Dendritic cell treated with granulocyte-macrophage colony-stimulating factor and Interleukin-4, amounts not matched to agents 40 ng/mL and 50 ng/mL, for 4 days (primary cell): ENCODE data around the gene BABAM2.

ENCODE experiments used
- H3K27ac Mint-ChIP-seq: one replicate; pipeline ENCODE4 v1.8.0; 2022; ENCODE audit warnings: mild to moderate bottlenecking, mixed read lengths
- H3K27me3 Mint-ChIP-seq: one replicate; pipeline ENCODE4 v1.8.0; 2022; ENCODE audit warnings: mild to moderate bottlenecking, mixed read lengths
- H3K36me3 Mint-ChIP-seq: one replicate; pipeline ENCODE4 v1.8.0; 2022; ENCODE audit warnings: low read depth, mixed read lengths
- H3K4me1 Mint-ChIP-seq: one replicate; pipeline ENCODE4 v1.8.0; 2022; ENCODE audit warnings: low read depth, mixed read lengths
- H3K4me3 Mint-ChIP-seq: one replicate; pipeline ENCODE4 v1.8.0; 2022; ENCODE audit warnings: mild to moderate bottlenecking, moderate library complexity, mixed read lengths
- H3K9me3 Mint-ChIP-seq: one replicate; pipeline ENCODE4 v1.8.0; 2022; ENCODE audit warnings: mixed read lengths
- intact Hi-C: fragments of 100-400 bp; cut with micrococcal nuclease; formaldehyde crosslinking; loops from one replicate; pipeline ENCODE4 v1.15.0; 2022

BABAM2 gene

GRCh38 chr2:28357948-28358667 lies 467.6 kb downstream of the BABAM2 start:
- Mint-ChIP-seq H3K27me3 (peaks cover 51% of the 10 kb centered on the region), H3K27ac (peak overlapping the region; percentile 75), H3K4me3 (no peak overlapping the region), H3K4me1 (peaks cover 67% of the 10 kb centered on the region), H3K9me3 (no peaks in the 10 kb centered on the region), H3K36me3 (no peaks in the 10 kb centered on the region)
- intact Hi-C loops, result loop anchor here (2.0 kb wide), 1 partner anchor 15 kb away; no protein-coding TSS in a partner anchor

- Mint-ChIP-seq H3K27me3 (peaks cover 57% of the 10 kb centered on the region), H3K4me3 (no peak overlapping the region), H3K9me3 (no peaks in the 10 kb centered on the region), H3K36me3 (no peaks in the 10 kb centered on the region), H3K27ac (peak overlapping the region; percentile 75), H3K4me1 (peaks cover 73% of the 10 kb centered on the region)
- intact Hi-C loops, result loop anchor here (1.0 to 2.0 kb wide), 2 partner anchors 16 to 32 kb away; no protein-coding TSS in a partner anchor
Measured at GRCh38 chr2:28358668-28359201, 468.2 kb downstream of the BABAM2 start.

DNA sequence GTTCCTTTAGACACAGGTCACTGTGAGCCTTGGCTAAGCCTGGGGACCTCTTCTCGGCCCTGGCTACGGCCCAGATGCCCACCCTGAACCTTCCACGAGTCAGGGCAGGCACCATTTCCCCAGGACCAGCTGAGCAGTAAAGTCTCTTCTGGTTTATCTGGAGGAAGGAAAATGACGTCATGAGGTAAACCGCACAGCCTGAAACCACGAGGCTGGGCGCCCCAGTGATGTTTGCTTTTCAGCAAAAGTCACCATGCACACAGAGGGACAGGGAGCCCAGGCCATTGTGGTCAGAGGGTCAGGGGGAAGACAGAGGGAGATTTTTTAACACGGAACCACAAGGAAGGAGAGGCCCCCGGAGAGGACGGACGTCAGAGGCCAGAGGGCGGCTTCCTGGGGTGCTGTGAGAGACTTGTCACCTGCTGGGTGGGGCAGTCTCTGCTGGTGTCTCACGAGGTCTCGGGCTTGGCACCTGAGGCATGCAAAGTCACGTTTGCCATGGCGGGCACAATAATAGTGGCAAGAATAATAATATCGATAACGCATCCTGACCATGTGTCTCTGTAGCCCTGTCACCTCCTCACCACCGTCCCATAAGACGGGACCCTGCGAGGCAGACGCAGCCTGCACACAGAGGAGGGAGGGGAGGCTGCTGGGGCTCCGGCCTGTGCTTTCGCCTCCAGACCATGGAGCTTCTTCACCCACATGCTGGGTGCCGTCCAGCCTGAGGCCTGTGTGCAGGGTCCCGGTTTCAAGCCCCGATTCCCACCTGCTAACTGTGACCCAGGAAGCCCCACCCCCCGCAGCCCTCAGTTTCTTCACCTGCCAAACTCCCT lies 468.9 kb downstream of the BABAM2 start:
- Mint-ChIP-seq H3K4me1 (peaks cover 79% of the 10 kb centered on the region), H3K27ac (peak overlapping the region; percentile 75), H3K9me3 (no peaks in the 10 kb centered on the region), H3K36me3 (no peaks in the 10 kb centered on the region), H3K4me3 (peak overlapping the region; percentile 18), H3K27me3 (peaks cover 59% of the 10 kb centered on the region)
- intact Hi-C loops, result loop anchor here (1.0 to 2.0 kb wide), 2 partner anchors 17 to 31 kb away; no protein-coding TSS in a partner anchor

DNA sequence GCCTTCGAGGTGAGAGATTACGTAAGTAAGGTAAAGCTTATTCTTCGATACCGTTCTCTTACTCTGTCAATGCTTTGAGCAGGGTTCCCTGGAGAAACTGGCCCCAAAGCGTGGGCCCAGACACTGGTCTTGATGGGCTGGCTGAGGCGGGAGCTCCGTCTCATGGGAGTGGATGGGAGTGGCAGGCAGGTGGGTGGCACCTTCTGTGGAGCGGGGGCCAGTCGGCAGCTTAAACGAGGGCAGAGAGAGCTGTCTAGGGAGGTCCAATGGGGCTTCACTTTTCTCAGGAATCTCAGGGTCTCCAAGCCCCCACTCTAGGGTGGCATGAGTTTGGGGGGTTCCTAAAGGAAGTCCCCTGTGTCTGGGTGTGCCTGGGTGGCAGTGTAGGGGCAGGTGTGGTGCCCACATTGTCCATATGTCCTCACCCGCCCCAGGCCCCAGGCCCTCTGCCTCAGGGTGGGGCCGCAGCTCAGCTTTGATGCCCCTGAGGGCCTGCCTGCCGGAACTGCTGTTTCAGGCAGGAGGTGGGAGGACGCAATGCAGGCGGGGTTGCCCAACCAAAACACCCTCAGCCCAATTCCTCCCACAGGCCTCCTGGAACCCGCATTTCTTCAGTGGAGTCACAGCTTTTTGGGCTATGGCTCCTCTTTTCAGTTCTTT lies 469.7 kb downstream of the BABAM2 start:
- Mint-ChIP-seq H3K4me1 (peaks cover 77% of the 10 kb centered on the region), H3K4me3 (no peak overlapping the region), H3K36me3 (no peaks in the 10 kb centered on the region), H3K27ac (peak overlapping the region; percentile 75), H3K27me3 (peaks cover 61% of the 10 kb centered on the region), H3K9me3 (no peaks in the 10 kb centered on the region)
- intact Hi-C loops, result no loop called here

GRCh38 chr2:28360718-28361293 lies 470.3 kb downstream of the BABAM2 start:
- H3K4me3 Mint-ChIP-seq, result no peak overlapping the region
- H3K27me3 Mint-ChIP-seq, result peaks cover 59% of the 10 kb centered on the region
- H3K9me3 Mint-ChIP-seq, result no peaks in the 10 kb centered on the region
- peaks cover 74% of the 10 kb centered on the region for H3K4me1 Mint-ChIP-seq
- H3K27ac Mint-ChIP-seq, result peak overlapping the region; percentile 75
- no peaks in the 10 kb centered on the region for H3K36me3 Mint-ChIP-seq
- intact Hi-C loops, result no loop called here

DNA sequence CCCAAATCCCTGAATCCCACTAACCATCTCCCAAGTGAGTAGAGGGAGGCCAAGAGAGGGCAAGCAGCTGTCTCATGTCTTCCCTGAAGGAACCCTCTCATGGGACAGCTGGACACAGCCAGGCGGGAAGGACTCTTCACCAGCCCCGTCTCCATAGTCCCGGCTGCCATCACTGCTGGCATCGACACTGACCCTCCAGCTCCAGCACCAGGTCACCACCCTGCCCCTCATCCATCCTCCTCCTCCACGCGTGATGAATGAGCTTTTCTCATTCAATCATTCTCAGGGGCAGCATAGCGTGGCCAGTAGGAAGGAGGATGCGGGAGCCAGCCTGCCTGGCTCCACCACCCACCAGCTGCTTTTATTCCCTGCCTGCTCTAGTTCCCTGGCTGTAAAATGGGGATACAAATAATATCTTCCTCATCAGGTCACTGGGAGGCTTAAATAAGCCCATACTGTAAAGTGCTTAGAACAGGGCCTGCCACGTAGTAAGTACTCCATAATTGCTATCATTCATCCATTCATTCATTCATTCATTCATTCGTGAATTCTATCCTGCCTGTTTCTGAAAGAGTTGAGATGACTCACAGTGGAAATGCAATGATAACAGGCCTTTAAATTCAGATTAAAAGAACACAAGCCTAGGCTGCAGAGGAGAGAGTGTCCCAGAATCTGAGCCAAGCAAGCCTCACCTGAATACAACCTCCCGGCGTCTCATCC lies 471.6 kb downstream of the BABAM2 start:
- H3K9me3 Mint-ChIP-seq, result no peaks in the 10 kb centered on the region
- intact Hi-C loops, result no loop called here
- no peaks in the 10 kb centered on the region for H3K36me3 Mint-ChIP-seq
- no peak overlapping the region for H3K27ac Mint-ChIP-seq
- H3K4me3 Mint-ChIP-seq, result no peak overlapping the region
- H3K27me3 Mint-ChIP-seq, result peaks cover 54% of the 10 kb centered on the region
- peaks cover 79% of the 10 kb centered on the region for H3K4me1 Mint-ChIP-seq

DNA sequence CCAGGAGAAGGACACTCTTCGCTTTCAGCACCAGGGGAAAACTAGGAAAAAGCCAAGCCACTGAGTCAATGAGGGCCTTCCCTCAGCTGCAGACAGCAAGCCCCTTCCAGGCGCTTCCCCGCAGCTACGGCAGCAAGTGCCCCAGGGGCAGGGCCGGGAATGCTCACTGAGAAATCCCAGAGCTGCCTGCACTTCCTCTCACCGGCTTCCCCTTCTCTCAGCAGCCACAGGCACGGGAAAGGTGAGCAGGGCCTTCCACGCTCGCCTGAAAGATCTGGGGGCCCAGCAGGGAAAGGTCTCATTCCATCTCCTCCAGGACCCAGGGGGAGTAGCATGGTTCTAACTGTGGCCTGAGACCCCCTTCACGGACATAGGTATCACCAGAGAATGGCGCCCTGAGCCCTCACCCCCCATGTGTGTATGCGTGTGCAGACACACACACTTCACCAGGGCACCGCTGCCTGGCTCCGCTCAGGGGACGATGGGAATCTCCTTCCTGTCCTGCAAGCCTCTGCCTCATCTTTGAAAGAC lies 472.5 kb downstream of the BABAM2 start:
- intact Hi-C loops, result no loop called here

GRCh38 chr2:28363686-28364280 lies 473.3 kb downstream of the BABAM2 start:
- intact Hi-C loops, result no loop called here
- no peak overlapping the region for H3K4me3 Mint-ChIP-seq
- peaks cover 52% of the 10 kb centered on the region for H3K27me3 Mint-ChIP-seq
- H3K9me3 Mint-ChIP-seq, result no peaks in the 10 kb centered on the region
- no peaks in the 10 kb centered on the region for H3K36me3 Mint-ChIP-seq
- H3K27ac Mint-ChIP-seq, result no peak overlapping the region
- peaks cover 80% of the 10 kb centered on the region for H3K4me1 Mint-ChIP-seq

More for the DNA sequence above, 472.5 kb downstream of the BABAM2 start:
- H3K4me3 Mint-ChIP-seq, result no peak overlapping the region
- H3K9me3 Mint-ChIP-seq, result no peaks in the 10 kb centered on the region
- peaks cover 83% of the 10 kb centered on the region for H3K4me1 Mint-ChIP-seq
- peaks cover 56% of the 10 kb centered on the region for H3K27me3 Mint-ChIP-seq
- H3K36me3 Mint-ChIP-seq, result no peaks in the 10 kb centered on the region
- no peak overlapping the region for H3K27ac Mint-ChIP-seq

DNA sequence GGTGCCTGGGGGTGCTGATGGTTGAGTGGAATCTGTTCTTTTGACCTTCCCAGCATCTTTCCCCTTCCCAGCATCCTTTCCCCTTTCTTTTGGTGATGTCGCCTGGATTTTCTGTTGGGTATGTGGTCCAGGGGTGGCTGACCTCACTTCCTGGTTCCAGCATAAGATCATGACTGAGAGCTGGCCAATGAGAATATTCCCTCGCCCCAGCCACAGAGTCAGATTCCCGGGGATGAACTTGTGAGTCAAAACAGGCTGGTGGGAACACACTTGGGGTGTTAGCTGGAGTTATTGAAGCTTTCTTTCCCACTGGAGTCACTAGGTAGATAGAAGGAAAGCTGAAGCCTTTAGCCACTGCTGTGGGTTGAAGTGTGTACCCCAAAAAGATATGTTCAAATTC lies 474.1 kb downstream of the BABAM2 start:
- no peaks in the 10 kb centered on the region for H3K9me3 Mint-ChIP-seq
- H3K36me3 Mint-ChIP-seq, result no peaks in the 10 kb centered on the region
- H3K4me3 Mint-ChIP-seq, result no peak overlapping the region
- peaks cover 50% of the 10 kb centered on the region for H3K27me3 Mint-ChIP-seq
- intact Hi-C loops, result no loop called here
- H3K4me1 Mint-ChIP-seq, result peaks cover 79% of the 10 kb centered on the region
- H3K27ac Mint-ChIP-seq, result no peak overlapping the region

DNA sequence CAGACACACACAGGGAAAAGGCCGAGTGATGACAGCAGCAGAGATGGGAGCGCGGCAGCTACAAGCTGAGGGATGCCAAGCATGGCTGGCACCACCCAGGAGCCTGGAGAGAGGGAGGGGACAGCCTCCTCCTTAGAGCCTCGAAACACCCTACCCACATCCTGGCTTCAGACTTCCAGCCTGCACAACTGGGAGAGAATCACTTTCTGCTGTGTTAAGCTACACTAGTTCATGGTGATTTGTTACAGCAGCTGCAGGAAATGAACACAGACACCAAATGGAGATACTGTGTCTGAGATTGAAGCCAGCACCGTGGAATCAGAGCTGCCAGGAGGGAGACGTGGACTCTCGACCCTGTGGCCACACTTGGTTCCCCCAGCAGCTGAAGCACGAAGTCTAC lies 474.6 kb downstream of the BABAM2 start:
- H3K4me3 Mint-ChIP-seq, result no peak overlapping the region
- H3K4me1 Mint-ChIP-seq, result peaks cover 74% of the 10 kb centered on the region
- no peak overlapping the region for H3K27ac Mint-ChIP-seq
- intact Hi-C loops, result no loop called here
- no peaks in the 10 kb centered on the region for H3K9me3 Mint-ChIP-seq
- H3K27me3 Mint-ChIP-seq, result peaks cover 48% of the 10 kb centered on the region
- no peaks in the 10 kb centered on the region for H3K36me3 Mint-ChIP-seq

GRCh38 chr2:28366149-28366495 lies 475.6 kb downstream of the BABAM2 start:
- H3K27ac Mint-ChIP-seq, result no peak overlapping the region
- no peaks in the 10 kb centered on the region for H3K36me3 Mint-ChIP-seq
- H3K9me3 Mint-ChIP-seq, result no peaks in the 10 kb centered on the region
- no peak overlapping the region for H3K4me3 Mint-ChIP-seq
- intact Hi-C loops, result no loop called here
- H3K4me1 Mint-ChIP-seq, result peaks cover 64% of the 10 kb centered on the region
- peaks cover 42% of the 10 kb centered on the region for H3K27me3 Mint-ChIP-seq

DNA sequence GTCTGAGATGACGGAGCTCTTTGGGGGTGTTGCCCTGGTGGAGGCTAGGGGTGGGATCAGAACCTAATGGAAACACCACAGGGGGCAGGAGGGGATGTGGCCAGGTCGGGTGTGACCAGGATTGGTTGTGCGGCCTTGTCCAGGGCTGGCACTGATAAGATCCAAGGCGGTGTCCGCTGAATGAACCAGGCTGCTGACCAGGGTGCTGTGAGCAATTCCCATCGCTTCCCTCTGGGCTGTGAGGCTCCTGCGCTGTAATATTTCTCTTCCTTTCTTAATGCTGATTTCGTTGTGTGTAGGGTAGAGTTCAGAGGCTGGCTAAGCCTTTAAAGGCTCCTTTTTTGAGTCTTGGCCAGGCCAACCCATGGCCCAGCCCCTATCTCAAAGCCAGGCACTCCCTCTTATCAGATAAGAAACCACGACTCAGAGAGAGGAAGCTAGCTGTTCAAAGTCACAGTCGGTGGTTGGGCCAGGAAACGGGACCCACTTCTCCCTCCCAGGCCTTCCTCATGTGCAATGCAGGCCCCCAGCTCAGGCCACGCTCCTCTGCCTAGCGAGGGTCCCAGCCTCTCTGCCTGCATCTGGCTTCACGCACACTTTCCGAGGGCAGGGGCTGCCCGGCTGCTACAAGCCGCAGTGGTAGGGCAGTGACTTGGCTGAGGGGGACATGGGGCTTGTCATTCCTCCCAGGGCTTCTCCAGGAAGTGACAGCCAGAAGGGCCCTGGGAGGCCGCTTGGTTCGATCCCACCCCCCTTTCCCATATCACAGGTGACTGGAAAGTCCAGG lies 476.2 kb downstream of the BABAM2 start:
- H3K27ac Mint-ChIP-seq, result peak overlapping the region; percentile 26
- H3K9me3 Mint-ChIP-seq, result no peaks in the 10 kb centered on the region
- peaks cover 59% of the 10 kb centered on the region for H3K4me1 Mint-ChIP-seq
- intact Hi-C loops, result no loop called here
- no peak overlapping the region for H3K4me3 Mint-ChIP-seq
- no peaks in the 10 kb centered on the region for H3K36me3 Mint-ChIP-seq
- H3K27me3 Mint-ChIP-seq, result peaks cover 38% of the 10 kb centered on the region
